Measurements from ENCODE around the gene SPINK2. TPM values are rescaled to one million over a fixed set of nuclear protein-coding genes. Genes with fewer than 3 reads are reported as not detected.

Gene SPINK2
- total RNA-seq, 1 experiment from 2014 or later = not detected

GRCh38 chr4:56818797-56819196 is 2.7 kb downstream of the SPINK2 start:
- no peaks in the 10 kb centered on the region for H3K36me3 ChIP-seq (ENCODE audit: low read depth, low read length)
- ATAC-seq (no peak), DNase-seq (no peak)
- ChIA-PET POLR2A (ENCODE audit: unreplicated experiment) (no interaction called here), CTCF (no interaction called here)
- H3K4me3 ChIP-seq (ENCODE audit: low read length) = no peak overlapping the region
- no TSS peak for BruUV-seq (replicated peaks)
- no peak for TF ChIP-seq CTCF (conservative IDR thresholded peaks at IDR 0.05; ENCODE audit: low read depth, low read length)
- no peak for TF ChIP-seq EZH2phosphoT487 (IDR thresholded peaks at IDR 0.05; ENCODE audit: borderline replicate concordance, low read length)
- no peak for TF ChIP-seq EZH2 (IDR thresholded peaks at IDR 0.05; ENCODE audit: low read length, unreplicated experiment)
- no peaks in the 10 kb centered on the region for H3F3A ChIP-seq (ENCODE audit: low read length, unreplicated experiment)
- H3K27ac ChIP-seq (ENCODE audit: low read length) = no peak overlapping the region
- no peaks in the 10 kb centered on the region for H3K27me3 ChIP-seq (ENCODE audit: low read length)
- H3K9me2 ChIP-seq (replicated peaks; ENCODE audit: low read length) = no peaks in the 10 kb centered on the region
- intact Hi-C loops (cut with micrococcal nuclease) = no loop called here
- no peaks in the 10 kb centered on the region for H3K79me2 ChIP-seq (ENCODE audit: low read length)
- H3K9ac ChIP-seq (ENCODE audit: low read length) = no peak overlapping the region
- no peak overlapping the region for H2AFZ ChIP-seq (ENCODE audit: low read length)
- 0 out of 2 replicates have a peak, but pooled peaks cover 3% of the 10 kb centered on the region for H3K4me1 ChIP-seq (ENCODE audit: insufficient read depth, low read length)
- H4K20me1 ChIP-seq (ENCODE audit: low read length) = no peaks in the 10 kb centered on the region
- H3K9me3 ChIP-seq (ENCODE audit: low read length) = no peaks in the 10 kb centered on the region
- H3K4me2 ChIP-seq (ENCODE audit: low read length) = no peak overlapping the region

- H3K79me2 ChIP-seq (ENCODE audit: low read length) = no peaks in the 10 kb centered on the region
- no peaks in the 10 kb centered on the region for H3K9me3 ChIP-seq (ENCODE audit: low read length)
- DNase-seq = peak; percentile 71
- BruUV-seq (replicated peaks) = no TSS peak
- no peaks in the 10 kb centered on the region for H3K36me3 ChIP-seq (ENCODE audit: low read depth, low read length)
- H3K27ac ChIP-seq (ENCODE audit: low read length) = no peak overlapping the region
- H4K20me1 ChIP-seq (ENCODE audit: low read length) = no peaks in the 10 kb centered on the region
- H3K4me1 ChIP-seq (ENCODE audit: insufficient read depth, low read length) = 0 out of 2 replicates have a peak, but pooled peaks cover 3% of the 10 kb centered on the region
- H3K9ac ChIP-seq (ENCODE audit: low read length) = no peak overlapping the region
- H3K27me3 ChIP-seq (ENCODE audit: low read length) = no peaks in the 10 kb centered on the region
- H2AFZ ChIP-seq (ENCODE audit: low read length) = no peak overlapping the region
- CTCF ChIA-PET = no interaction called here
- POLR2A ChIA-PET (ENCODE audit: unreplicated experiment) = interaction anchor here (0.6 kb wide), 1 partner anchor 13 kb away, joined by 6 read pairs; no protein-coding TSS in a partner anchor
- no peaks in the 10 kb centered on the region for H3F3A ChIP-seq (ENCODE audit: low read length, unreplicated experiment)
- TF ChIP-seq EZH2phosphoT487 (IDR thresholded peaks at IDR 0.05; ENCODE audit: borderline replicate concordance, low read length) (no peak), CTCF (conservative IDR thresholded peaks at IDR 0.05; ENCODE audit: low read depth, low read length) (no peak), EZH2 (IDR thresholded peaks at IDR 0.05; ENCODE audit: low read length, unreplicated experiment) (no peak)
- intact Hi-C loops (cut with micrococcal nuclease) = no loop called here
- peak; percentile 43; the same call in 1 of the 2 replicates for ATAC-seq
- H3K9me2 ChIP-seq (replicated peaks; ENCODE audit: low read length) = no peaks in the 10 kb centered on the region
- no peak overlapping the region for H3K4me2 ChIP-seq (ENCODE audit: low read length)
- H3K4me3 ChIP-seq (ENCODE audit: low read length) = no peak overlapping the region
Observed at GRCh38 chr4:56817840-56818491, 3.5 kb downstream of the SPINK2 start.

GRCh38 chr4:56806666-56807065 is 14.8 kb downstream of the SPINK2 start:
- TF ChIP-seq EZH2phosphoT487 (IDR thresholded peaks at IDR 0.05; ENCODE audit: borderline replicate concordance, low read length) = no peak
- TF ChIP-seq CTCF (conservative IDR thresholded peaks at IDR 0.05; ENCODE audit: low read depth, low read length) = no peak
- no peak for TF ChIP-seq EZH2 (IDR thresholded peaks at IDR 0.05; ENCODE audit: low read length, unreplicated experiment)
- Histone ChIP-seq H3K9me3 (ENCODE audit: low read length) (no peaks in the 10 kb centered on the region), H3F3A (ENCODE audit: low read length, unreplicated experiment) (no peaks in the 10 kb centered on the region), H2AFZ (ENCODE audit: low read length) (no peak overlapping the region), H3K27me3 (ENCODE audit: low read length) (no peaks in the 10 kb centered on the region), H3K27ac (ENCODE audit: low read length) (no peak overlapping the region), H3K9me2 (replicated peaks; ENCODE audit: low read length) (no peaks in the 10 kb centered on the region), H3K79me2 (ENCODE audit: low read length) (no peaks in the 10 kb centered on the region), H3K9ac (ENCODE audit: low read length) (no peak overlapping the region), H3K36me3 (ENCODE audit: low read depth, low read length) (no peaks in the 10 kb centered on the region), H3K4me3 (ENCODE audit: low read length) (no peak overlapping the region), H3K4me1 (ENCODE audit: insufficient read depth, low read length) (no peaks in the 10 kb centered on the region), H4K20me1 (ENCODE audit: low read length) (no peaks in the 10 kb centered on the region), H3K4me2 (ENCODE audit: low read length) (no peak overlapping the region)
- ATAC-seq (no peak), DNase-seq (no peak)
- CTCF ChIA-PET = no interaction called here
- POLR2A ChIA-PET (ENCODE audit: unreplicated experiment) = interaction anchor here (0.6 kb wide), 1 partner anchor 218 kb away, joined by 10 read pairs; no protein-coding TSS in a partner anchor
- intact Hi-C loops (cut with micrococcal nuclease) = no loop called here
- BruUV-seq (replicated peaks) = no TSS peak
